ENCODE results near the gene GATA2. TPM values are rescaled to one million over a fixed set of nuclear protein-coding genes. Genes with fewer than 3 reads are reported as not detected.

The GATA2 gene
- total RNA-seq, 1 donor from 2014 or later = 56.0 TPM

GRCh38 chr3:128473737-128474136 lies 19.3 kb downstream of the GATA2 start:
- no peak for TF ChIP-seq CTCF (IDR thresholded peaks at IDR 0.05)
- H3K4me3 ChIP-seq = no peak overlapping the region

GRCh38 chr3:128473180-128473519 lies 19.9 kb downstream of the GATA2 start:
- Histone ChIP-seq H3K27ac (no peak overlapping the region), H3K4me1 (no peaks in the 10 kb centered on the region), H3K9me3 (no peaks in the 10 kb centered on the region), H3K36me3 (no peaks in the 10 kb centered on the region), H3K27me3 (no peaks in the 10 kb centered on the region), H3K4me3 (no peak overlapping the region)
- intact Hi-C loops (cut with DNase I) = no loop called here
- TF ChIP-seq CTCF (IDR thresholded peaks at IDR 0.05) = no peak
- DNase-seq (ENCODE audit: low spot score in 2 of 2) = no peak

More at GRCh38 chr3:128473737-128474136, 19.3 kb downstream of the GATA2 start:
- Histone ChIP-seq H3K9me3 (no peaks in the 10 kb centered on the region), H3K4me1 (no peaks in the 10 kb centered on the region), H3K36me3 (no peaks in the 10 kb centered on the region), H3K27ac (no peak overlapping the region), H3K27me3 (no peaks in the 10 kb centered on the region)
- intact Hi-C loops (cut with DNase I) = no loop called here
- DNase-seq (ENCODE audit: low spot score in 2 of 2) = no peak

- no peak for TF ChIP-seq CTCF (IDR thresholded peaks at IDR 0.05)
- Histone ChIP-seq H3K4me3 (no peak overlapping the region), H3K36me3 (no peaks in the 10 kb centered on the region), H3K9me3 (no peaks in the 10 kb centered on the region), H3K27me3 (no peaks in the 10 kb centered on the region), H3K27ac (no peak overlapping the region), H3K4me1 (no peaks in the 10 kb centered on the region)
- intact Hi-C loops (cut with DNase I) = no loop called here
- no peak for DNase-seq (ENCODE audit: low spot score in 2 of 2)
These were observed 20.4 kb downstream of the GATA2 start for GRCh38 chr3:128472449-128473179.

- H3K9me3 ChIP-seq = no peaks in the 10 kb centered on the region
- no peak overlapping the region for H3K27ac ChIP-seq
- no peaks in the 10 kb centered on the region for H3K36me3 ChIP-seq
- TF ChIP-seq CTCF (IDR thresholded peaks at IDR 0.05) = no peak
- no peak for DNase-seq (ENCODE audit: low spot score in 2 of 2)
- no peak overlapping the region for H3K4me3 ChIP-seq
- no peaks in the 10 kb centered on the region for H3K4me1 ChIP-seq
- H3K27me3 ChIP-seq = no peaks in the 10 kb centered on the region
- intact Hi-C loops (cut with DNase I) = no loop called here
These were observed 21.3 kb downstream of the GATA2 start for GRCh38 chr3:128471720-128472119.

GRCh38 chr3:128471110-128471509 lies 21.9 kb downstream of the GATA2 start:
- Histone ChIP-seq H3K27me3 (no peaks in the 10 kb centered on the region), H3K4me1 (no peaks in the 10 kb centered on the region), H3K27ac (no peak overlapping the region), H3K36me3 (no peaks in the 10 kb centered on the region), H3K4me3 (no peak overlapping the region), H3K9me3 (no peaks in the 10 kb centered on the region)
- no peak for DNase-seq (ENCODE audit: low spot score in 2 of 2)
- TF ChIP-seq CTCF (IDR thresholded peaks at IDR 0.05) = no peak
- intact Hi-C loops (cut with DNase I) = no loop called here
